Middle frontal gyrus (tissue), 1 donor: ENCODE data around the gene RIC8B.

Experiments
- DNase-seq: peaks from one replicate; pipeline ENCODE4 v3.0.0-alpha.2; 2015; ENCODE audit warnings: low spot score; ENCODE audit errors: extremely low spot score

Gene RIC8B

DNA sequence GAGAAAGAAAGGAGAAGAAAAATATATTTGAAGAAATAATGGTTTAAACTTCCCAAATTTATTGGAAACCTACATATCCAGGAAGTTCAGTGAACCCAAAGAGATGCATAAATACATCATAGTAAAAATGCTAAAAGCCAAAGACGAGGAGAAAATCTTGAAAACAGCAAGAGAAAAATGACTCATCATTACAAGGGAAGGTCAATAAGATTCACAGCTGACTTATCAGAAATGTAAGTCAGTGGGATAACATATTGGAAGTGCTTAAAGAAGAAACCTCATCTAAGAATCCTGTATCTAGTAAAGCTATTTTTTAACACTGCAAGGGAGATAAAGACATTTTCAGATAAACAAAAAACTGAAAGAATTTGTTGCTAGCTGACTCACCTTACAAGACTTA, 19.9 kb downstream of the RIC8B start:
- DNase-seq, result no peak

DNA sequence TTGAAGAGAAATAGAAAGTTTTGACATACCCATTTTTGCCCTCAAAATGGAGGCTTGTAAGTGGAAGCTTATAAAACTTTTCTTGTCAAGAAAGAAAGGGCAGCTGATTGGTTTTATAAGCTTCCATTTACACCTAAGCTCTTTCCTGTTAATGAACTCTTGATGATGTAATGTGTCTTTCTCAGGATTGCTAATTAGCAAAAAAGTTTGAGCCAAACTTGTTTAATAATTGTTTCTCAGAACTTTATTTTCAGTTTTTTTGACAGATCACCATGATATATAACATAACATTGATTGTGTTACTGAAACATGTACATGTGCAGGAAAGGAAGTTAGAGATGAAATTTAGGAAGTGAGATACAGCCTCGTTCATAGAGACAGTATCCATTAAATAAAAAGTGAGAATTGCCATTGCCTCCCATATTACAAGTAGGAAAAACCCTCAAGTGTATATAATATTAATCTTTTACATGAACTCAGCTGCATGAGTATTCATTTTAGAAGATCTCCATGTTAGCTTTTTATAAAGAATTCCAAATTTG, 26.8 kb downstream of the RIC8B start:
- no peak for DNase-seq

DNA sequence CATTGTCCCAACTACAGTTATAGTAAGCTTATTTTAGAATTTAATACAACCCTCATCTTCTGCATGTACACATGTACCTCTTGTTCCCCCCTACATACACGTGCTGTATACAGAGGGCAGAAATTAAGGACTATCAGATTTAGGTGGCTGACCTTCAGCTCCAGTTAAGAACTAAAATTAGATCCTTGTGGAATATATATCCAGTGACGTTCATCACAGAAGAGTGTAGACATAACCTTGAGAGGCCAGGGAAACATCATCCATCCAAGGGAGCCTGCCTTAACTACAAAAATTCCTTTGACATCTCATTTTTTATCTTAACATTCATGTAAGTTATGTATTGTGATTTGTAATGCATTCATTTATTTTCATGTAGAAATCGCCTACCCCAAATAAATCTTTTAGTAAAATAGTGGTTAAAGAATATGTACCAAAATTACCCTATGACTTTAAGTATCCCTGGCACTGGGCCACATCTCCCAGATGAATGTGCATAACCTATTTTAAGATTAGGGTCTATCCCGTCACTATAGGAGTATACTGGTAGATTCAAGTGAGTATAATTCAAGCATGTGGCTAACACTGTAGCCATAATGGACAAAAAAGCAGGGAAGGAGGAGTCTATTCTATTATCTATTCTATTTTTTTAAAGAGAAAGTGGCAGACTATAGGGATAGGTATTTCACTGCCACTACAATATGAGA, 27.5 kb downstream of the RIC8B start:
- no peak for DNase-seq

DNA sequence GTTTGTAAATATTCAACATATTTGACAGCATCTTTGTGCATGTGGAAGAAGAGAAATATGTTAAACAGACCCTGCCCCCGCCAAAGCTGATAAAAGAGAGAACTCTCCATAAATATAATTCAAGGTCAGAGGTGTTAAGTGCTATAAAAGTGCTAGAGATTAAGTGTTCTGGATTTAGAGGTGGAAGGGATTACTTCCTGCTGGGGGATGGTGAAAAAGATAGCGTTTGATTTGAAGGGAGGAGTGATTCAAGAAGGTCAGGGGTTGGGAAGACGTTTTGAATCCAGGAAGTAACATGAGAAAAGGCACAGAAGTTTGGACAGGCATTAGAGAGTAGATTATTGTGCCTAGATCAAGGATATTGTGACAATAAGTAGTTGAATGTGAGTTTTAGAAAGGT, 30.2 kb downstream of the RIC8B start:
- no peak for DNase-seq

DNA sequence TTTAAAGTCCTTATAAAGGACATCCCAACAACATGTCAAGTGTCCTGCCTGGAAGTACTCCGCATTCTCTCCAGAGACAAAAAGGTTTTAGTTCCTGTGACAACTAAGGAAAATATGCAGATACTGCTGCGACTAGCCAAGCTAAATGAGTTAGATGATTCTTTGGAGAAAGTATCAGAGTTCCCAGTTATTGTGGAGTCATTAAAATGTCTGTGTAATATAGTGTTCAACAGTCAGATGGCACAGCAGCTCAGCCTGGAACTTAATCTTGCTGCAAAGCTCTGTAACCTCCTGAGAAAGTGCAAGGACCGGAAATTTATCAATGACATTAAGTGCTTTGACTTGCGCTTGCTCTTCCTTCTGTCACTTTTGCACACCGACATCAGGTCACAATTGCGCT, 40.2 kb downstream of the RIC8B start:
- DNase-seq, result no peak

DNA sequence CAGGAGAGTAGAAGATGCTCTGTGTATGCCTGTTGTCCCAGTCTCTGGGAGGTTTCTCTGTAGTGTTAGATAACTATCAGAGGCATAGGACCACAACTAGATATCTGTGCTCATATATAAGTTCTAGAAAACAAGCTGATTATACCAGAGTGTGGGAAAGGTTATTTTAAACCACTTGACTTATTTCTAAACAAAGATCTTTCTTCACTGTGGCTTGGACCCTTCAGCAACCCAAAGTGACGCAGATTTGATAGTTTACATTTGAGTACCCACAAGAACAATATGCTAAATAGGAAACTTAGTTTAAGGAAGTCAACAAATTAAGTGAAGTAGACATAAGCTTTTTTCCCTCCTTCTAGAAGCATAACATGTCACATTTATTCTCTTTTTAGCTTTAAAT, 41.3 kb downstream of the RIC8B start:
- no peak for DNase-seq

DNA sequence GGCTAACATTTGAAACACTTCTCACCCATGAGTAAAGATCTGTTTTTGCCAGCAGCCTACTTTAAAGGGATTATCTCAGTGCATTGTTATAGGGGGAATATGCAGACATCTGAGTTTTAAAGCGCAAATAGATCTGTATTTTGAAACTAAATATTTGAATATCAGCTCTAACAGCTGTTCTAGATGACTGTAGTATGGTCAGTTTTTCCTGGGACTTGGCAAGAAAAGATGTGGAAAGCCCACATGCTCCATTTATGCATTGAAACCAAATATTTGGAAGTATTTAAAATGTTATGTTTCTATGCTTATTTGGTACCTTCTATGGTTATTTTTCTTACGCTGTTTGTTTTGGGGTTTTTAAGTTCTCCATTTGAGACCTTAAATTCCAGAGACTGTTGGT, 41.7 kb downstream of the RIC8B start:
- no peak for DNase-seq

DNA sequence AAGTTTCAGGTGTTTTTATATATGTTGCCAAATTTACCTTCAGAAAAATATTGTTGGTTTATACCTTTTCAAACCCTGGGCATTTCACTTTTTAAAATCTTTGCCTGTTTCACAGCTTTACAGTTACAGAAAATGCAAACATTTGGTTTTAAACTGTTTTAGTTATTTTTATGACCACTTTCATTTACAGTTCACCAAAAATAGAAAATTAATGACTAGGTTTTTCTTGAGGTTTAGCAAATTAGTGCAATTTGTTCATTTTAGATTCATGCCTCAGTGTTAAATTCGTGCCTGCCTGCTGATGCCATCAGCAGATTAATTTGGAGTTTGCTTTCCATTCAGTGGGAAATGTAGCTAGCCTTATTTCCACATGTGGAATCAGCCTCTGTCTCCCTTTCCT, 45.5 kb downstream of the RIC8B start:
- DNase-seq, result no peak

DNA sequence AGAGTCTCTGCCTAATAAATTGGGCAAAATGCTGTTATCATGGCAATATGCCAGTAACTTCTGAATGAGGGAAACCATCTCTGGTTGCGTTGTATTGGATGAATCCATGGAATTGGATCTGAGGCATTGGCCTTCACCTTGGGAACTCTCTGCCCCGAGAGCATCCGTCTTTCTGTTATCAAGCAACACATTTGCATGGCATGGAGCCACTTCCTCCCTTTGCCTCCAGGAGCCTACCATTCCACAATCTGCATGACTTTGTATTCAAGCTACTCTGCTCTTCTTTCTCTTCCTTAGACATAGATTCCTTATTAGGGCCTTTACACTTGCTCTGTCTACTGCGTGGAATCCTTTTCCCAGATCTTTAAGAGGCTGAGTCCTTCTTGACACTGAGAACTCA, 57.2 kb downstream of the RIC8B start:
- no peak for DNase-seq

DNA sequence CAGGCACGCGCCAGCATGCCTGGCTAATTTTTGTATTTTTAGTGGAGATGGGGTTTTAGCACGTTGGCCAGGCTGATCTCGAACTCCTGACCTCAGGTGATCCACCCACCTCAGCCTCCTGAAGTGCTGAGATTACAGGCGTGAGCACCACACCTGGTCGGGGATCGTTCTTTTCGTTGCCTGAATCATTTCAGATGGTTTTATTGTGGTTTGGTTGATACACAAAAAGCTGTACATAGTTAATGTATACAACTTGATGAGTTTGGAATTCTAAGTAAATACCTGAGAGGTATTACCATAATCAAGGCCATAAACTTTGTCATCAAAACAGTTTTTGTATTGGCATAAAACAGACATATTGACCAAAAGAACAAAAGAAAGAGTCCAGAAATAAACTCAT, 63.3 kb downstream of the RIC8B start:
- DNase-seq, result no peak

DNA sequence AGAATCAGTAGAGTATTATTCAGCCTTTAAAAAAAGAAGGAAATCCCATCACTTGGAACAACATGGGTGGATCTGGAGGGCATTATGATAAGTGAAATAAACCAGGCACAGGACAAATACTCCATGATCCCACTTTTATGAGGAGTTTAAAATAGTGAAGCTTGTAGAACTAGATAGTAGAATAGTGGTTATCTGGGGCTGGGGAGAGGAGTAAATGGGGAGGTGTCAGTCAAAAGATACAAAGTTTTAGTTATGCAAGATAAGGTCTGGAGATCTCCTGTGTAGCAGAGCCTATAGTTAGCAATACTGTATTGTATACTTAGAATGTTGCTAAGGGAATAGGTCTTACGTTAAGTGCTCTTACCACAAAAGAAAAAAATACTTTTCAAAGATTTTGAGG, 64.9 kb downstream of the RIC8B start:
- no peak for DNase-seq

DNA sequence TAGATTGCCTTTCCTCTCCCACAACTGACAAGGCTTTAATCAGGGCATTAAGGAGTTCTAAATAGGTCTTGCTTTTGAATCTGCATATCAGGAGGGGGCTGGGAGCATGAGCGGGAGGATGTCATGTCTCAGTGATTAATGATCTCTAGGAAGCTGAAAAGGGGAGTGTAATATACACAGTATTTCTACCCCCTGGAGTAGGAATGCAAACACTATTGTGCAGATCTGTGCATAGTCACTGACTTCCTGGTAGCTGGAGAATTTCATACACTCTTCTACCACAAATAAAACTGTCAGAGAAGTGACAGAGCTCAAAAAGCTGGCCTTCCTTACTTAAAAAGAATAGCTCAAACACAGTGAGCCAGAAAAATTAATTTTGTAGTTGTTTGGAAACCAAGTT, 65.8 kb downstream of the RIC8B start:
- DNase-seq, result no peak

DNA sequence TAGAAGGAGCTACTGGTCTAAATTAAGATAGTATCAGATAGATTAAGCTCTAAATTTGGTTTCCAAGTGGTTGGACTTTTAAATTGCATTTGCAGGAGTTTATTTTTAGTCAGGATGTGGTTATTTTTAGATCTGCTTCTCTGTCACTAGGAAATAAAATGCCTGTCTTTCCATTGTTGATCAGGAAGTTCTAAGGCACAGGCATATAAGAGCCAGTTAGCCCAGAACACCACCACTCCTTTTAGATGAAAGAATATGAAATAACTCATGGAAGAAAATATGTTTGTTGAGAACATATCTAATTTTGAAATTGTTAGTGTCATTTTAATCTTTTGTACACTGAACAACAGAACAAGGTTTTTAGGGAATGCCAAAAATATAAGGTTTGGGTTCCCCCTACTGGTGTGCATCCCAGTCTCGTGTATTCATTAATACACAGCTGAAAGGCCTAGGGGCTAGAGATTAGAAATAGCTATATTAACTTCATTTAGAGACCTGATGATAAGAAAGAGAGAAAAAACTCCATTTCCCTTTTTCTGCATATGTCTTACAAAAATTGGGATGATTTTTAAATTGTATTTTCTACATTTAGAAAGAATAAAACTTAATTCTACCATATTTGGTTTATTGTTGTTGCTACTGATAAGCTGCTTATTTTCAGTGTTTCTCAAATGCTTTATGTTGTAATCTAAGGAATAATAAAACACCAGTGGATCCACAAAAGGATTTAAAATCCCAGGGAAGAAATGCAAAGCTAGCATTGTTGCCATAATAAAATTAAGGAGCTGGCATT, 67.2 kb downstream of the RIC8B start:
- no peak for DNase-seq

DNA sequence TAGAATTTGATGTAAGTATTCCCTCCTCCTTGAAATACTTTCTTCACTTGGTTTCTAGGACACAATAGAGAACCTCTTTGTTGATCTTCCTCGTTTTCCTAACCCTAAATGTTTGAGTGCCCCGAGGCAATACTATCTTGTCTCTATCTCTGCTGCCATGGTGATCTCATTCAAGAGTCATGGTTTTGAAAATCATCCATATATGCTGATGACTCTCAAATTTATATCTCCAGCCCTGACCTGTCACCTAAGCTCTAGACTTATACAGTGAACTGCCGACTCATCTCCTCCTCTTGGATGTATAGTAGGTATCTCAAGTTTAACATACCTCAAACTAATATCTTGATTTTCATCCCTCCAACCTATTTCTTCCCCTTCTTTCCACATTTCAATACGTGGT, 71.4 kb downstream of the RIC8B start:
- no peak for DNase-seq

DNA sequence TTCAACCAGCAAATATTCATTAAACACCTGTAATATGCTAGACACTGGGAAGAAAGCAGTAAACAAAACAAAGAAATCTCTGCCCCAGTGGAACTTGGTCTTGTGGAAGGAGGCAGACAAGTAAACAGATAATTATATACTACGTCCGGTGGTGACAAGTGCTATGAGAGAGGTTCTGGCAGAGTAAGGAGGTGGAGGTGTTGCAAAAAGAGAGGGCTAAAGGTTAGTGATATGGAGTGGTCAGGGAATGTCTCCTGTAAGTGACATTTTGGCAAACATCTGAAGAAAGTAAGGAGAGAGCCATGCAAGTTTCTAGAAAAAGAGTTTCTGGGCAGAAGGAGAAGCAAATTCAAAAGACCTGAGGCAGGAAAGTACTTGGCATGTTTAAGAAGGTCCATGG, 73.4 kb downstream of the RIC8B start:
- no peak for DNase-seq

DNA sequence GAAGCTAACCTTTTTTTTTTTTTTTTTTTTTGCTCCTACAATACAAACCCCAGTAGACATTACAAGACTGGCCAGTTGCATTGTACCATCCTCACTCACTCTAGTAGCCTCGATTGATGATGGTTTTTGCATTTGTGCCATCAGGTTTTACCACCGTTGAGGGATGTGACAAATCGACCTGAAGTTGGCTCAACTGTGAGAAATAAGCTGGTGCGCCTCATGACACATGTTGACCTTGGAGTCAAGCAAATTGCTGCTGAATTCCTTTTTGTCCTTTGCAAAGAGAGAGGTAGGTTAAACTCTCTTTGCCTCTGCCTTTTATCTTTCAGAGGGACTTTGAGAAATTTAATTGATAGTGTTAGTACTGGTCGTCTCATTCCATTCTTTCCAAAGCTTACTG, 76.8 kb downstream of the RIC8B start:
- no peak for DNase-seq

DNA sequence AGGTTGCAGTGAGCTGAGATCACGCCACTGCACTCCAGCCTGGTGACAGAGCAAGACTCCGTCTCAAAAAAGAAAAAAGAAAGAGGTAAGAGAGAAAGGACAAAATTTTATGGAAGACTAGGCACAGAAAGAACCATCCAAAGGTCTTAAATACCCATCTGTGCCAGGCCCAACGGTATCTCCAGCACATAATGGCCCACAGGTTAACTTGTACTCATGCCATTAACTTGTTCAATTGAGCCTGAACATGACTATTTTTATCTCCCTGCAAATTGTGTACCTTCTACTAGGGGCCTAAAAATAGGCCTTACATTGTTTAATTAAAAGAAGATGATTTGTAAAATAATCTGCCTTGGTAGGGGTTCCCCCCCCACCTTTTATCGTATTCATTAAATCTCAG, 80.2 kb downstream of the RIC8B start:
- no peak for DNase-seq

DNA sequence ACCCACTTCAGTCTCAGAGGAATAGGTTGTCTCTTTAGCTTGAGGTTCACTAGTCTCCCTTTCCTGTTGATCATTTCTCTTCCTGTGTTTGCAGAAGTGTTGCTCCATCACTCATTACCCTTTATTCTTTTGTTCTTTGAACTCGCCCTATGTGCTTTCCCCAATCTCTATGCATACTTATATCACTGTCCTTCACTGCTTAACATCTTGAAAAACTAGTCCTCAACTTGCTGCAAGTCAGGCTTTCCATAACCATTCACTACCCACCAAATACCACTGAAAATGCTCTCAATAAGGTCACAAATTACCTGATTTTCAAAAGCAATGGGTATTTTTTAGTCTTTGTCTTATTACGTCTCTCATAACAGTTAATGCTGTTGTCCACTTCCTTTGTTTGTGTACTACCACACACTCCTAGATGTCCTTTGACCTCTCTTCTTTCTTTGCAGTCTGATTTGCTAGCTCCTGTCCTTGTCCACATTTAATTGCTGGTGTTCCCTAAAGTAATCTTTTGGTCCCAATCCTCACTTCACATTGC, 80.8 kb downstream of the RIC8B start:
- DNase-seq, result no peak

DNA sequence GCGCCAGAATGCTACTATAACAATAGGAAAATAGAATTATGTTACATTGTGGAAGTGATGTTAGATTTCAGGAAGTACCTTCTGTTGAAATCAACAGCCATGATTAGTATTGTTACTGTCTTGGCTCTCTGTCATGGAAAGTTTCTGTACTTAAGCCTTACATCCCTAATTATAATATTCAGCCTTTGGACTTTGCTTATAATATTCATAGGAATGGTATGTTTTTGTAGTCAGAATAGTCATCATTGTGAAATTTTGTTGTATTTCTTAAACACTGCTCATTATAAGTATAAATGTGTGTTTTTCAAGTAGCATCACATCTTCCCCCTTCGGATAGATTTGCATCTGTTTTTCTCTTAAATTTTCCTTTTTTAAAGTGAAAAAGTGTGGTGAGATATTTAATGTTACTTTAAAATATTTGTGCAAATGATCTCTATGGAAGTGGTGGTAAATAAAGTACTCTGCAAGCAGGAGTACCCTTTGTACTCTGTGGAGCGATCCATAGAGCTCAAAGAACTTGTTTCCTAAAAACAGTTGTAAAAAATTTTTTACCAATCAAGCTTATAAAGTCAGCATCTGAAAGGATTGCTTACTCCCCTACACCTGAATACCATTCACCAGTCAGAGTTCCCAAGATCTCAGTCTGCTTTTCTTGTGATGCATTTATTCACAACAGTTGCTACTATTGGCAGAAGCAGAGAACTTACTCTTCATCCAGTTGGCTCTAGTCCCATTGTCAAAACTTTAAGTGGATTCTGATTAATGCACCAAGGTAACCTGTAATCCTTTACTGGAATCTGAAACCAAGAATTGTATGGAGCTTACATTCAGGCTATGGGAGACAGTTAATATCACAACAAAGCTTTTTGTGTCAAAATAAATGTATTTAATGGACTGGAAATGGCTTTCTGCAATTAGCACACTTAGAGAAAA, 87.8 kb downstream of the RIC8B start:
- DNase-seq, result no peak

DNA sequence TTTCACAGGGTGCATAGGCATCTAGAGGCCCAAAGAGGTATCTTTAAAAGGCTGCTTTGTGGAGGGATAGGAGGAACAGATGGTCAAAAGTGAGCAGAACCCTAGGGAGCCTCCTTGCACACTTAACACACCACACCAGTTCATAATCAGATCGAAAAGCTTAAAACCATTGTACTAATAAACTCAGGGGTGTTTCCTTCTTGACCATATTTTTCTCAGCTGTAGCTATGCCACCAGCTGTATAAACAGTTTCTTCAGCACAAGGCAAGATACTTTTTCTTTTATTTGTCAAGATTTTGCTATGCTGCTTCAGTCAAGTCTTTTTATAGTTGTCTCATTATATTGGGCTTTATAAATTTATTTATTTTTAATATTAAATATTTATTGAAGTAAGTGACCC, 88.7 kb downstream of the RIC8B start:
- no peak for DNase-seq

DNA sequence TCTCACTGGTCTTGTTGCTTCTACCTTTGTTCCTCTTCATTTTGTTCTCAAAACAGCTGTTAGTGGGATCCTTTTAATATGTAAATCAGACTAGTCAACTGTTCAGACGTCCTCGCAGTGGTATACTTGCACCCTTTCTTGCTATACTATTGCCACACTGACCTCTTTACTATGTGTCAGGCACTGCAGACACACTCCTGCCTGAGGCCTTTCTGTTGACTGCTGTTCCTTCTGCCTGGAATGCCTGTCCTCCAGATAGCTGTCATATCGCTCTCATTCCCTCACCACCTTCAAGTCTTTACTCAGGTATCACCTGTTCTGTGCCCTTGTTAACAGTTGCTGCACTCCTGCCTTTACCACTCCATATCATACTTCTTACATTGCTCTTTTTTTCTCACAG, 91.2 kb downstream of the RIC8B start:
- DNase-seq, result no peak
